Measurements from ENCODE around the gene ZFAND5.

DNA sequence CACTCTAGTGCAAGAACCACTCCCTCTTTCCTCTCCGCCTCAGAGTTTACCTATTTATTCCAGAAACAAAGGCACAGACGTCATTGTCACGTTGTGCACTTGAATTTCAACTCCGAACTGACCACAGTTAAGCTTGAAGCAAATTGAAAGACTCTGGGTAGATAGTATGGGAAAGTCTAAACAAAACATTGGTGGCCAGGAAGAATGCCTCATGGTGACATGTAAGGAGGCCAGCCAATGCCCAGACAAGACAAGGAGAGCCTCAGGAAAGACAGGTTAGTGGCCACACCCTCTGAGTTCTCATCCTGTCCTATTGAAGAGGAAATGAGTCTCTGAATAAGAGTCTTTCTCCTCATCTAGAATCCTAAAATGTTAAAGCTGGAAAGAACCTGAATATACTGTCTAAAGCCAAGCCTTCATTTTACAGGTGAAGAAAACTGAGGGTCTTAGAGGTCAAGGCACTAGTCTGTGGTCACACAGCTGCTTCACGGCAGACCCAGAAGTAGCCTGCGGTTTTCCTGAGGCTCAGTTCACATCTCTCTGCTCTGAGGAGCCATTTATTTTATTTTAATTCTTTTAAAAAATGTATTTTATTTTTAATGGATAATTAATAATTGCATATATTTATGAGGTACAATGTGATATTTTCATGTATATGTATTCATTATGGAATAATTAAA is 30.2 kb downstream of the ZFAND5 start:
- no peak for TF ChIP-seq GATA3 (IDR thresholded peaks at IDR 0.05; ENCODE audit: low read depth, low read length)
- TF ChIP-seq GATA2 (IDR thresholded peaks at IDR 0.05; ENCODE audit: low read depth, low read length): no peak

Measured in SH-SY5Y (cell line).